ENCODE results near the gene CHPT1.
"Not testable (repeated sequence)": the region's sequence is repeated elsewhere in the genome, so short reads cannot be mapped to it uniquely, and the experiment has no call there.

Gene CHPT1

DNA sequence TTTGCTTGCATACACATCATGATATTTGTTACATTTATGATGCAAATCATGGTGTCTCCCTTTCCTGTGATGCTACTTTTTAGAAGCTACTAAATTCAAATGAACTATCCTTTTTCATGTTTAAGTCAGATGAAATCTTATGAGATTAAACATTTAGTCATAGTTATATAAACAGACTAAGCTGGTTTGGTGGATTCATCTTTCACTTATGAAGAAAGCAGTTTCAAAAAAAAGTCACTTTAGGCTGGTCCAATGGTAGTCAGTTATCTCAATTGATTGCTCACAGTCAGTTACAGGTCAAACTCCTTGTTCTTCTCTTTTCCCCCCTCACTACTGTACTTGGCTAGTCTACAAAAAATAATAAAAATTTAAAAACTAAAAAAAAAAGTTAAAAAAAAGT, 22.1 kb downstream of the CHPT1 start:
- no peak for DNase-seq (ENCODE audit: extremely low spot score)
- TF ChIP-seq BHLHE40 (IDR thresholded peaks at IDR 0.05; ENCODE audit: borderline replicate concordance) (no peak), FOXK2 (IDR thresholded peaks at IDR 0.05) (no peak)
- ChIA-PET POLR2A (no interaction called here), CTCF (no interaction called here)

DNA sequence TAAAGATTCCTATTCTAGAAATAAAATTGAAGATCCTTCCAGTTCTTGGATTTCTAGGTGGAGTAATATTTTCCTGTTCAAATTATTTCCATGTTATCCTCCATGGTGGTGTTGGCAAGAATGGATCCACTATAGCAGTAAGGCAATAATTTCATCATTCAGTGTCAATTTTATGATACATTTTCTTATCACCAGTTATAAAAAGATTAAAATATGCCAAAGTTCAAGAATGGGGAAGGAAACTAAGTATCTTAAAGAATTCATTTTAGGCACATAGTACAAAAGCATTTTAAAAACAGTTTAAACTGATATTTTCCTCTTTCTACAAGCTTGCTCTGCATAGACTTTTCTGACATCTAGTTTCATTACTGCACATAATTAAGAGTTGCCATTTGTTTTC, 22.7 kb downstream of the CHPT1 start:
- ChIA-PET POLR2A (no interaction called here), CTCF (no interaction called here)
- no peak for TF ChIP-seq L3MBTL2 (conservative IDR thresholded peaks at IDR 0.05)
- no peak for TF ChIP-seq ELF4 (IDR thresholded peaks at IDR 0.05)
- no peak for TF ChIP-seq HDGF (IDR thresholded peaks at IDR 0.05; ENCODE audit: borderline replicate concordance)
- TF ChIP-seq, protein P1, sequence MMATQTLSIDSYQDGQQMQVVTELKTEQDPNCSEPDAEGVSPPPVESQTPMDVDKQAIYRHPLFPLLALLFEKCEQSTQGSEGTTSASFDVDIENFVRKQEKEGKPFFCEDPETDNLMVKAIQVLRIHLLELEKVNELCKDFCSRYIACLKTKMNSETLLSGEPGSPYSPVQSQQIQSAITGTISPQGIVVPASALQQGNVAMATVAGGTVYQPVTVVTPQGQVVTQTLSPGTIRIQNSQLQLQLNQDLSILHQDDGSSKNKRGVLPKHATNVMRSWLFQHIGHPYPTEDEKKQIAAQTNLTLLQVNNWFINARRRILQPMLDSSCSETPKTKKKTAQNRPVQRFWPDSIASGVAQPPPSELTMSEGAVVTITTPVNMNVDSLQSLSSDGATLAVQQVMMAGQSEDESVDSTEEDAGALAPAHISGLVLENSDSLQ (IDR thresholded peaks at IDR 0.05), result no peak
- TF ChIP-seq ZNF384 (IDR thresholded peaks at IDR 0.05), result no peak
- no peak for TF ChIP-seq NFRKB (IDR thresholded peaks at IDR 0.05)
- no peak for TF ChIP-seq LEF1 (IDR thresholded peaks at IDR 0.05; ENCODE audit: borderline replicate concordance)
- TF ChIP-seq BHLHE40 (IDR thresholded peaks at IDR 0.05; ENCODE audit: borderline replicate concordance), result no peak
- no peak for TF ChIP-seq ARNT (IDR thresholded peaks at IDR 0.05)
- no peak for TF ChIP-seq FOXK2 (IDR thresholded peaks at IDR 0.05)
- no peak for DNase-seq (ENCODE audit: extremely low spot score)

GRCh38 chr12:101722392-101722791, 25.0 kb downstream of the CHPT1 start:
- ChIA-PET CTCF (no interaction called here), POLR2A (no interaction called here)
- TF ChIP-seq BHLHE40 (IDR thresholded peaks at IDR 0.05; ENCODE audit: borderline replicate concordance), result no peak
- TF ChIP-seq LEF1 (IDR thresholded peaks at IDR 0.05; ENCODE audit: borderline replicate concordance), result no peak
- TF ChIP-seq NFRKB (IDR thresholded peaks at IDR 0.05), result no peak
- TF ChIP-seq, protein P1 (IDR thresholded peaks at IDR 0.05), result no peak
- TF ChIP-seq CTBP1 (IDR thresholded peaks at IDR 0.05; ENCODE audit: borderline replicate concordance), result no peak
- TF ChIP-seq ARNT (IDR thresholded peaks at IDR 0.05), result no peak
- no peak for TF ChIP-seq SP1 (IDR thresholded peaks at IDR 0.05)
- no peak for TF ChIP-seq ELF4 (IDR thresholded peaks at IDR 0.05)
- no peak for TF ChIP-seq TARDBP (IDR thresholded peaks at IDR 0.05)
- TF ChIP-seq SUZ12 (IDR thresholded peaks at IDR 0.05), result no peak
- TF ChIP-seq ZNF384 (IDR thresholded peaks at IDR 0.05), result no peak
- TF ChIP-seq FOXA1 (IDR thresholded peaks at IDR 0.05), result no peak
- TF ChIP-seq HDGF (IDR thresholded peaks at IDR 0.05; ENCODE audit: borderline replicate concordance), result no peak
- TF ChIP-seq L3MBTL2 (conservative IDR thresholded peaks at IDR 0.05), result no peak
- no peak for TF ChIP-seq FOXM1 (IDR thresholded peaks at IDR 0.05; ENCODE audit: borderline replicate concordance)
- TF ChIP-seq FOXK2 (IDR thresholded peaks at IDR 0.05), result no peak
- DNase-seq (ENCODE audit: extremely low spot score), result no peak

- ChIA-PET POLR2A (no interaction called here), CTCF (no interaction called here)
- DNase-seq (ENCODE audit: extremely low spot score), result no peak
- TF ChIP-seq, protein P1 (IDR thresholded peaks at IDR 0.05), result no peak
- no peak for TF ChIP-seq ZNF384 (IDR thresholded peaks at IDR 0.05)
Observed at GRCh38 chr12:101727098-101727497, 29.7 kb downstream of the CHPT1 start.

DNA sequence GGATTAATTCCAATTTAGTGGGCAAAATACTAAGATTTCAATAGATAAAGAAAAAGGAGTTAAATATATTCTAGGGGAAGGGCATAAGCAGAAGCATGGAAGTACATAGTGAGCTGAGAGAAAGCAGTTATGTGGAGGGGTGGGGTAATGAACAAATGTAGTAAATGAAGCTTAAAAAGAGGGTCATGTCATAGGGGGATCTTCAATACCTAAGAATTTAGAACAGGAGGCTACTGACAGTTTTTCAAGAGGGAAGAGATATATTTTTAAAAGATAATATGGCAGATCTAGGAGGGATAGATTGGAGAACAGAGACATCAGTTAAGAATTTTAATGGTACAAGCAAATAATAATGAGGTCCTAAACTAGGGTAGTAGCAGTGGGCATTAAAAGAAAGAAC, 32.4 kb downstream of the CHPT1 start:
- POLR2A ChIA-PET, result no interaction called here
- no peak for TF ChIP-seq SP1 (IDR thresholded peaks at IDR 0.05)
- no peak for TF ChIP-seq CTBP1 (IDR thresholded peaks at IDR 0.05; ENCODE audit: borderline replicate concordance)
- CTCF ChIA-PET, result no interaction called here
- no peak for DNase-seq (ENCODE audit: extremely low spot score)

- no peak for DNase-seq (ENCODE audit: extremely low spot score)
- ChIA-PET POLR2A (no interaction called here), CTCF (no interaction called here)
- no peak for TF ChIP-seq ZNF384 (IDR thresholded peaks at IDR 0.05)
- TF ChIP-seq ELF4 (IDR thresholded peaks at IDR 0.05), result no peak
- TF ChIP-seq FOXM1 (IDR thresholded peaks at IDR 0.05; ENCODE audit: borderline replicate concordance), result no peak
- TF ChIP-seq SUZ12 (IDR thresholded peaks at IDR 0.05), result no peak
- TF ChIP-seq SP1 (IDR thresholded peaks at IDR 0.05), result no peak
- TF ChIP-seq HDGF (IDR thresholded peaks at IDR 0.05; ENCODE audit: borderline replicate concordance), result no peak
- TF ChIP-seq LEF1 (IDR thresholded peaks at IDR 0.05; ENCODE audit: borderline replicate concordance), result no peak
- no peak for TF ChIP-seq ARNT (IDR thresholded peaks at IDR 0.05)
- TF ChIP-seq L3MBTL2 (conservative IDR thresholded peaks at IDR 0.05), result no peak
- TF ChIP-seq FOXA1 (IDR thresholded peaks at IDR 0.05), result no peak
- no peak for TF ChIP-seq NFRKB (IDR thresholded peaks at IDR 0.05)
- TF ChIP-seq BHLHE40 (IDR thresholded peaks at IDR 0.05; ENCODE audit: borderline replicate concordance), result no peak
- TF ChIP-seq TARDBP (IDR thresholded peaks at IDR 0.05), result no peak
- TF ChIP-seq FOXK2 (IDR thresholded peaks at IDR 0.05), result no peak
- TF ChIP-seq, protein P1 (IDR thresholded peaks at IDR 0.05), result no peak
- TF ChIP-seq CTBP1 (IDR thresholded peaks at IDR 0.05; ENCODE audit: borderline replicate concordance), result no peak
Observed at GRCh38 chr12:101732318-101732717, 34.9 kb downstream of the CHPT1 start.

DNA sequence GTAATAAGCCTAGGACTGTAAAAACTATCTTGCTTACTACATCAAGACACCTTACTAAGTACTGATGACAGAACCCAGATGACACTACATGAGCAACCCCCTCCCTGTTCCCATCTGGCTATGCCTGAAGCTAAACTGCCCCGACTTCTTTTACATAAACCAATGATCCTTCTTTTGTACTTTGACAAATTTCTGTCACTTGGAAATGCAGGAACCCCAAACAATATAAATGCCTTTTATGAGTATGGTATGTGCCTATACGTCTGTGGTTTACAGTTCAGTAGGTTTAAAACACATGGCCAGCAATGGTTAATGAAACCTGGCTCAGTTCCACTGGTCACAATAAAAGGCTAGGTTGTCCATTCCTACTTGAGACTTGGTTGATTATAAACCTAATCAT, 35.7 kb downstream of the CHPT1 start:
- POLR2A ChIA-PET, result no interaction called here

DNA sequence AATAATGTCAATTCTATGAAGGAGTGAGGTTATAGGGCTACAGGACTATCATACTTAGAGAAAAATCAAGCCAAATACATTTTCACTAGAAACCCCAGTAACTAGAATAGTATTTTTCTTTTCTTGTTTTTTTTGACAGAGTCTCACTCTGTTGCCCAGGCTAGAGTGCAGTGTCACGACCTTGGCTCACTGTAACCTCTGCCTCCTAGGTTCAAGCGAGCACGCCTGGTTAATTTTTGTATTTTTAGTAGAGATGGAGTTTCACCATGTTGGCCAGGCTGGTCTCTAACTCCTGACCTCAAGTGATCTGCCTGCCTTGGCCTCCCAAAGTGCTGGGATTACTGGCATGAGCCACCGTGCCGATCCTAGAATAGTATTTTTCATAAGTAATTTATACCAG, 37.0 kb downstream of the CHPT1 start:
- CTCF ChIA-PET; POLR2A ChIA-PET; DNase-seq (ENCODE audit: extremely low spot score): not testable (repeated sequence)

More for the DNA sequence above, 35.7 kb downstream of the CHPT1 start:
- no peak for TF ChIP-seq FOXK2 (IDR thresholded peaks at IDR 0.05)
- TF ChIP-seq SP1 (IDR thresholded peaks at IDR 0.05), result no peak
- TF ChIP-seq L3MBTL2 (conservative IDR thresholded peaks at IDR 0.05), result no peak
- TF ChIP-seq, protein P1 (IDR thresholded peaks at IDR 0.05), result no peak
- no peak for TF ChIP-seq ARNT (IDR thresholded peaks at IDR 0.05)
- no peak for TF ChIP-seq NFRKB (IDR thresholded peaks at IDR 0.05)
- TF ChIP-seq CTBP1 (IDR thresholded peaks at IDR 0.05; ENCODE audit: borderline replicate concordance), result no peak
- no peak for TF ChIP-seq TARDBP (IDR thresholded peaks at IDR 0.05)
- no peak for TF ChIP-seq ZNF384 (IDR thresholded peaks at IDR 0.05)
- TF ChIP-seq FOXM1 (IDR thresholded peaks at IDR 0.05; ENCODE audit: borderline replicate concordance), result no peak
- TF ChIP-seq FOXA1 (IDR thresholded peaks at IDR 0.05), result no peak
- TF ChIP-seq HDGF (IDR thresholded peaks at IDR 0.05; ENCODE audit: borderline replicate concordance), result no peak
- no peak for TF ChIP-seq BHLHE40 (IDR thresholded peaks at IDR 0.05; ENCODE audit: borderline replicate concordance)
- no peak for TF ChIP-seq SUZ12 (IDR thresholded peaks at IDR 0.05)
- no peak for TF ChIP-seq ELF4 (IDR thresholded peaks at IDR 0.05)
- CTCF ChIA-PET, result no interaction called here
- DNase-seq (ENCODE audit: extremely low spot score), result no peak
